GM19351 (cell line): Measurements from ENCODE around the gene GPR153.
A peak's percentile ranks its signal among the peaks of the same experiment; 100 is the strongest.
"Not testable (repeated sequence)": the region's sequence is repeated elsewhere in the genome, so short reads cannot be mapped to it uniquely, and the experiment has no call there.

Experiments used
- ATAC-seq: cut with Tn5 transposase; IDR thresholded peaks from one replicate; pipeline ENCODE4 v1.9.1; 2021; ENCODE audit warnings: mild to moderate bottlenecking, moderate library complexity; ENCODE audit not compliant: unreplicated experiment

The GPR153 gene

GRCh38 chr1:6237093-6237492, 23.8 kb downstream of the GPR153 start:
- no peak for ATAC-seq

- ATAC-seq: peak; percentile 21
Measured at GRCh38 chr1:6235296-6235677, 25.6 kb downstream of the GPR153 start.

- ATAC-seq: no peak
Measured at GRCh38 chr1:6234502-6235295, 26.2 kb downstream of the GPR153 start.

- ATAC-seq: no peak
Measured at GRCh38 chr1:6233376-6233775, 27.5 kb downstream of the GPR153 start.

GRCh38 chr1:6225651-6226050, 35.2 kb downstream of the GPR153 start:
- ATAC-seq: no peak

GRCh38 chr1:6224718-6225117, 36.2 kb downstream of the GPR153 start:
- no peak for ATAC-seq

GRCh38 chr1:6223617-6224016, 37.3 kb downstream of the GPR153 start:
- no peak for ATAC-seq

GRCh38 chr1:6222636-6223035, 38.3 kb downstream of the GPR153 start:
- no peak for ATAC-seq

GRCh38 chr1:6221210-6221784, 39.6 kb downstream of the GPR153 start:
- no peak for ATAC-seq

GRCh38 chr1:6220236-6220635, 40.7 kb downstream of the GPR153 start:
- no peak for ATAC-seq

- ATAC-seq: not testable (repeated sequence)
Measured at GRCh38 chr1:6219641-6220040, 41.3 kb downstream of the GPR153 start.

GRCh38 chr1:6218375-6219164, 42.3 kb downstream of the GPR153 start:
- no peak for ATAC-seq

- ATAC-seq: peak; percentile 58
Measured at GRCh38 chr1:6212193-6212959, 48.5 kb downstream of the GPR153 start.

- no peak for ATAC-seq
Measured at GRCh38 chr1:6211731-6212130, 49.2 kb downstream of the GPR153 start.

- ATAC-seq: no peak
Measured at GRCh38 chr1:6210591-6211355, 50.1 kb downstream of the GPR153 start.

- ATAC-seq: no peak
Measured at GRCh38 chr1:6209661-6210580, 51.0 kb downstream of the GPR153 start.

GRCh38 chr1:6208723-6209660, 51.9 kb downstream of the GPR153 start:
- peak; percentile 42 for ATAC-seq

- no peak for ATAC-seq
Measured at GRCh38 chr1:6207921-6208320, 53.0 kb downstream of the GPR153 start.
